Fibroblast of skin of right biceps (primary cell): Measurements from ENCODE around the gene CDKL1.
"Not testable (repeated sequence)": the region's sequence is repeated elsewhere in the genome, so short reads cannot be mapped to it uniquely, and the experiment has no call there.

Source experiments
- DNase-seq: peaks from one replicate; pipeline ENCODE4 v3.0.0-alpha.2; 2013

CDKL1 gene

GRCh38 chr14:50356283-50356682 lies 40.4 kb downstream of the CDKL1 start:
- not testable (repeated sequence) for DNase-seq

GRCh38 chr14:50355692-50356091 lies 41.0 kb downstream of the CDKL1 start:
- no peak for DNase-seq

- no peak for DNase-seq
Measured at GRCh38 chr14:50354527-50354926, 42.2 kb downstream of the CDKL1 start.

- DNase-seq: peak; percentile 66
Measured at GRCh38 chr14:50353126-50353525, 43.6 kb downstream of the CDKL1 start.

- no peak for DNase-seq
Measured at GRCh38 chr14:50352584-50352983, 44.1 kb downstream of the CDKL1 start.

- peak; percentile 82 for DNase-seq
Measured at GRCh38 chr14:50350975-50351374, 45.7 kb downstream of the CDKL1 start.

GRCh38 chr14:50348933-50349332 lies 47.7 kb downstream of the CDKL1 start:
- DNase-seq: no peak

GRCh38 chr14:50347521-50347920 lies 49.2 kb downstream of the CDKL1 start:
- DNase-seq: peak; percentile 83

- no peak for DNase-seq
Measured at GRCh38 chr14:50345846-50346422, 50.7 kb downstream of the CDKL1 start.

GRCh38 chr14:50344876-50345563 lies 51.7 kb downstream of the CDKL1 start:
- DNase-seq: peak; percentile 64

- DNase-seq: peak; percentile 65
Measured at GRCh38 chr14:50344116-50344775, 52.4 kb downstream of the CDKL1 start.

- peak; percentile 60 for DNase-seq
Measured at GRCh38 chr14:50343434-50343833, 53.2 kb downstream of the CDKL1 start.

- DNase-seq: peak; percentile 90
Measured at GRCh38 chr14:50342221-50343078, 54.2 kb downstream of the CDKL1 start.

- no peak for DNase-seq
Measured at GRCh38 chr14:50340963-50341362, 55.7 kb downstream of the CDKL1 start.

- no peak for DNase-seq
Measured at GRCh38 chr14:50340045-50340444, 56.6 kb downstream of the CDKL1 start.

GRCh38 chr14:50339178-50339804 lies 57.4 kb downstream of the CDKL1 start:
- DNase-seq: no peak

- no peak for DNase-seq
Measured at GRCh38 chr14:50338587-50338986, 58.1 kb downstream of the CDKL1 start.

- peak; percentile 46 for DNase-seq
Measured at GRCh38 chr14:50335989-50336824, 60.5 kb downstream of the CDKL1 start.

- peak; percentile 85 for DNase-seq
Measured at GRCh38 chr14:50335389-50335788, 61.3 kb downstream of the CDKL1 start.

- DNase-seq: no peak
Measured at GRCh38 chr14:50334211-50334610, 62.5 kb downstream of the CDKL1 start.

- DNase-seq: peak; percentile 95
Measured at GRCh38 chr14:50333014-50333509, 63.6 kb downstream of the CDKL1 start.

- no peak for DNase-seq
Measured at GRCh38 chr14:50331596-50331995, 65.1 kb downstream of the CDKL1 start.
